Gastroesophageal sphincter (tissue), 4 donors: ENCODE measurements around the gene HHAT. TPM values are rescaled to one million over a fixed set of nuclear protein-coding genes. Genes with fewer than 3 reads are reported as not detected.

Experiments used
- ATAC-seq: fragments of 150-250 bp; one replicate; pipeline ENCODE4 v1.9.1; 2016; ENCODE audit warnings: mild to moderate bottlenecking, moderate library complexity
- H3K27ac ChIP-seq, 4 donors: fragments of 200-600 bp; sonication (generic) in 3 of 4; 1 replicate in 3 of 4; 2 replicates in 1 of 4; pipeline ENCODE4 v1.5.1; 2016 to 2019
- H3K27me3 ChIP-seq: fragments of 200-600 bp; sonication (generic); one replicate; pipeline ENCODE4 v1.5.1; 2019
- H3K36me3 ChIP-seq, 2 donors: fragments of 200-600 bp; sonication (generic); one replicate each; pipeline ENCODE4 v1.5.1; 2019; ENCODE audit warnings: control low read depth in 1 of 2
- H3K4me1 ChIP-seq, 3 donors: fragments of 200-600 bp; sonication (generic); 1 replicate in 2 of 3; 2 replicates in 1 of 3; pipeline ENCODE4 v1.5.1; 2016 to 2019; ENCODE audit warnings: control low read depth in 2 of 3
- H3K4me3 ChIP-seq, 2 donors: fragments of 200-600 bp; sonication (generic); one replicate each; pipeline ENCODE4 v1.5.1; 2019; ENCODE audit warnings: mild to moderate bottlenecking in 1 of 2, moderate library complexity in 1 of 2
- H3K9me3 ChIP-seq, 3 donors: fragments of 200-600 bp; sonication (generic); one replicate each; pipeline ENCODE4 v1.5.1; 2017 to 2019; ENCODE audit warnings: control low read depth in 2 of 3
- EP300 ChIP-seq: sonication (generic); formaldehyde crosslinking; IDR thresholded peaks from one replicate; pipeline ENCODE4 v1.6.1; 2017; ENCODE audit warnings: antibody characterized with exemption, mild to moderate bottlenecking
- POLR2A ChIP-seq, 2 donors: fragments of 450-650 bp; IDR thresholded peaks; one replicate each; pipeline ENCODE4 v1.6.1; 2017; ENCODE audit warnings: antibody characterized with exemption in 2 of 2, mild to moderate bottlenecking in 2 of 2, moderate library complexity in 1 of 2
- POLR2AphosphoS5 ChIP-seq: sonication (generic); formaldehyde crosslinking; IDR thresholded peaks from one replicate; pipeline ENCODE4 v1.6.1; 2017; ENCODE audit warnings: antibody characterized with exemption
- WGBS, 2 donors: methylation state at CpG; one replicate each; pipeline ENCODE4 v1.1.5; 2018; ENCODE audit warnings: low coverage in 1 of 2; 5-methylcytosine and 5-hydroxymethylcytosine counted together
- total RNA-seq, 4 donors: library from RNA; depleted of rRNA; stranded (reverse); fragments of >200 nt; gene quantifications; one replicate each; pipeline ENCODE4 v1.1.0, GENCODE V29; 2016
- TF ChIP-seq, protein P1 (sequence below), 4 experiments: fragments of 200-600 bp in 2 of 4; fragments of 450-650 bp in 2 of 4; sonication (generic) in 1 of 4; IDR thresholded peaks; one replicate each; pipeline ENCODE4 v1.5.1; 2017 to 2019; ENCODE audit warnings: antibody characterized with exemption in 4 of 4, mild to moderate bottlenecking in 2 of 4, moderate library complexity in 2 of 4

Gene HHAT
- total RNA-seq, 4 donors from 2014 or later, result 1.2 to 2.4 (median 1.9) TPM

- H3K4me3 ChIP-seq, result no peak overlapping the region
- H3K9me3 ChIP-seq, result no peaks in the 10 kb centered on the region
- H3K27me3 ChIP-seq, result no peaks in the 10 kb centered on the region
- no peak overlapping the region for H3K27ac ChIP-seq
- TF ChIP-seq, protein P1, sequence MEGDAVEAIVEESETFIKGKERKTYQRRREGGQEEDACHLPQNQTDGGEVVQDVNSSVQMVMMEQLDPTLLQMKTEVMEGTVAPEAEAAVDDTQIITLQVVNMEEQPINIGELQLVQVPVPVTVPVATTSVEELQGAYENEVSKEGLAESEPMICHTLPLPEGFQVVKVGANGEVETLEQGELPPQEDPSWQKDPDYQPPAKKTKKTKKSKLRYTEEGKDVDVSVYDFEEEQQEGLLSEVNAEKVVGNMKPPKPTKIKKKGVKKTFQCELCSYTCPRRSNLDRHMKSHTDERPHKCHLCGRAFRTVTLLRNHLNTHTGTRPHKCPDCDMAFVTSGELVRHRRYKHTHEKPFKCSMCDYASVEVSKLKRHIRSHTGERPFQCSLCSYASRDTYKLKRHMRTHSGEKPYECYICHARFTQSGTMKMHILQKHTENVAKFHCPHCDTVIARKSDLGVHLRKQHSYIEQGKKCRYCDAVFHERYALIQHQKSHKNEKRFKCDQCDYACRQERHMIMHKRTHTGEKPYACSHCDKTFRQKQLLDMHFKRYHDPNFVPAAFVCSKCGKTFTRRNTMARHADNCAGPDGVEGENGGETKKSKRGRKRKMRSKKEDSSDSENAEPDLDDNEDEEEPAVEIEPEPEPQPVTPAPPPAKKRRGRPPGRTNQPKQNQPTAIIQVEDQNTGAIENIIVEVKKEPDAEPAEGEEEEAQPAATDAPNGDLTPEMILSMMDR (IDR thresholded peaks at IDR 0.05), result no peak
- TF ChIP-seq POLR2A (IDR thresholded peaks at IDR 0.05) (no peak), EP300 (no peak), POLR2AphosphoS5 (no peak)
- 78 to 96% methylated on average over 5 of the region's 6 CpGs for WGBS, 2 donors
- ATAC-seq, result no peak
- H3K4me1 ChIP-seq, result peaks cover 4 to 22% (median 6%) of the 10 kb centered on the region in 3 donors
- H3K36me3 ChIP-seq, result peaks cover 0 to 6% of the 10 kb centered on the region in 2 donors
Observed at GRCh38 chr1:210366767-210367166, 38.1 kb downstream of the HHAT start.

DNA sequence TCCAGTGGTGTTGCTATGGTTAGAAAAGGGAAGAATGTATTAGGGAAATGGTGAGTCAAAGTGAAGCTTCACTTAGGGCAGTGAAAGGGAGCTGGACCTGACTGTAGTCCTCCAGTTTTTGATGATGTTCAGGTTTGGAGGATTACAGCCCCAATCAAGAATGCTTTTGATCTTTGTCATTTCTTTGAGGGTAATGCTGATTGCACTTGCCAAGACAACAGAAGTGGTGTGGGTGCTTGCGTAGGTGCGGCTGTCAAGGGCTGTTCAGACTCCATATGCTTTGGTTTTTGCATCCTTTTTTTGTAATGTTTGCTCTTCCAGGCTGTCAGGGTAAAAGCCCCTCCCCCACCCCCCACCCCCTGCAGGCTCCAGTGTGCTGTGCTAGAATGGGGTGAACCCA, 38.9 kb downstream of the HHAT start:
- WGBS, 2 donors, result 89 to 100% methylated on average over 1 to 2 of the region's 2 CpGs
- ATAC-seq, result no peak
- Histone ChIP-seq H3K9me3 (no peaks in the 10 kb centered on the region), H3K27ac (no peak overlapping the region), H3K36me3 (peaks cover 0 to 6% of the 10 kb centered on the region in 2 donors), H3K27me3 (no peaks in the 10 kb centered on the region), H3K4me3 (no peak overlapping the region), H3K4me1 (peaks cover 4 to 14% (median 6%) of the 10 kb centered on the region in 3 donors)
- TF ChIP-seq, protein P1 (IDR thresholded peaks at IDR 0.05), result no peak
- no peak for TF ChIP-seq EP300
- no peak for TF ChIP-seq POLR2AphosphoS5
- TF ChIP-seq POLR2A (IDR thresholded peaks at IDR 0.05), result no peak

- TF ChIP-seq EP300, result no peak
- Histone ChIP-seq H3K9me3 (no peaks in the 10 kb centered on the region), H3K36me3 (peaks cover 0 to 6% of the 10 kb centered on the region in 2 donors), H3K27ac (no peak overlapping the region), H3K4me1 (no peaks in the 10 kb centered on the region), H3K4me3 (no peak overlapping the region), H3K27me3 (no peaks in the 10 kb centered on the region)
- 58 to 63% methylated on average over 3 to 4 of the region's 4 CpGs for WGBS, 2 donors
- ATAC-seq, result no peak
Observed at GRCh38 chr1:210369425-210369824, 40.7 kb downstream of the HHAT start.

DNA sequence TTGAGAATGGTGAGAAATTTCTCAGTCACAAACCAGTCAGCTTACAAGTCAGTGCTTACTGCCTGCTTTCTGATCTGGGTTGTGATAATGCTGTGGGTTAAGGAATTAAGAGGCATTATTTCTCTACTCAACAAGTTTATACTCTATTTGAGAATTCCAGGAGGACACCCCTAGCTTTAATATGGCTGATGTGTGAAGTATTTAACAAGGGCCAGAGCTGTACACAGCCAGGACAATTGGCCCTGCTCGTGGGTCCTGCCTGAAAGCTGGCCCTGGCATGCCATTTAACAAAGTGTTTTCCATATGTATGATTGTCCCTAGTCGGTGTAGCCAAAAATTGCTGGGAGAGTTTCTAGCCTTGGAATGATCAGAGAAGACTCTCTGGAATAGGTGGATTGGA, 43.2 kb downstream of the HHAT start:
- Histone ChIP-seq H3K36me3 (peaks cover 0 to 6% of the 10 kb centered on the region in 2 donors), H3K27ac (no peak overlapping the region), H3K4me1 (no peaks in the 10 kb centered on the region), H3K4me3 (no peak overlapping the region), H3K27me3 (no peaks in the 10 kb centered on the region), H3K9me3 (no peaks in the 10 kb centered on the region)
- TF ChIP-seq POLR2A (IDR thresholded peaks at IDR 0.05) (no peak), EP300 (no peak), POLR2AphosphoS5 (no peak)
- TF ChIP-seq, protein P1 (IDR thresholded peaks at IDR 0.05), result no peak
- 72 to 84% methylated on average over 2 of the region's 2 CpGs for WGBS, 2 donors
- ATAC-seq, result no peak

DNA sequence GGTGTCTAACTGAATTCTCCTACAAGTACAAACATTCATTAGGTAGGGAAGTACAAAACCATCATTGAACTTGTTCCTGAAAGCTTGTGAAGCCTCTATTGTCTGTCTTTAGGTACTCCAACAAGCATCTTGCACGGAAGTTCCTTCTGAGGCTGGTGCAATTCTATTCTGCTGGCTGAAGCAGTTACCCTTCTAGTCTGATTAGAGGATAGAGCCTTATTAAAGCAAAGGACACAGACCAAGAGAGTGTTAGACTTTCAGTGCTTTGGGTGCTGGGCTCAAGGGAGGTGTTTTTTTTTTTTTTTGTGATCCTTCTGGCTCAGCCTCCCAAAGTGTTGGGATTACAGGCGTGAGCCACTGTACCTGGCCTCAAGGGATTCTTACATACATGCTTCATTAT, 43.8 kb downstream of the HHAT start:
- no peaks in the 10 kb centered on the region for H3K9me3 ChIP-seq
- no peak overlapping the region for H3K27ac ChIP-seq
- no peak for ATAC-seq
- no peak overlapping the region for H3K4me3 ChIP-seq
- no peak for TF ChIP-seq EP300
- TF ChIP-seq, protein P1 (IDR thresholded peaks at IDR 0.05), result no peak
- TF ChIP-seq POLR2AphosphoS5, result no peak
- no peak for TF ChIP-seq POLR2A (IDR thresholded peaks at IDR 0.05)
- WGBS, 2 donors, result 83 to 100% methylated on average over 1 to 2 of the region's 2 CpGs
- no peaks in the 10 kb centered on the region for H3K4me1 ChIP-seq
- peaks cover 0 to 6% of the 10 kb centered on the region in 2 donors for H3K36me3 ChIP-seq
- H3K27me3 ChIP-seq, result no peaks in the 10 kb centered on the region
